Psoas muscle (tissue), 8 donors: ENCODE data around the gene ENO1. TPM values are rescaled to one million over a fixed set of nuclear protein-coding genes. Genes with fewer than 3 reads are reported as not detected.

Experiments
- ATAC-seq, 4 donors: fragments of 200-7000 bp; cut with Tn5 transposase; one replicate each; pipeline ENCODE4 v1.9.1; 2020; ENCODE audit warnings: moderate library complexity in 3 of 4, mild to moderate bottlenecking in 2 of 4
- DNase-seq, 2 donors: peaks; one replicate each; pipeline ENCODE4 v3.0.0-alpha.2; 2020
- H3K27ac ChIP-seq: fragments of 200-600 bp; one replicate; pipeline ENCODE4 v1.8.0; 2022
- H3K27me3 ChIP-seq, 3 donors: fragments of 200-600 bp in 1 of 3; one replicate each; pipeline versions ENCODE4 v1.6.1 to v1.8.0; 2013 to 2022; ENCODE audit warnings: low read length in 2 of 3, mild to moderate bottlenecking in 2 of 3, moderate library complexity in 1 of 3; ENCODE audit not compliant: insufficient read depth in 3 of 3
- H3K36me3 ChIP-seq, 2 donors: fragments of 200-600 bp in 1 of 2; one replicate each; pipeline versions ENCODE4 v1.6.1 to v1.8.0; 2013 to 2022; ENCODE audit warnings: low read depth in 1 of 2, mild to moderate bottlenecking in 1 of 2, moderate library complexity in 1 of 2; ENCODE audit not compliant: insufficient read depth in 1 of 2
- H3K4me1 ChIP-seq: fragments of 200-600 bp; one replicate; pipeline ENCODE4 v1.8.0; 2022
- H3K4me3 ChIP-seq: fragments of 200-600 bp; one replicate; pipeline ENCODE4 v1.8.0; 2022; ENCODE audit warnings: mild to moderate bottlenecking
- H3K9me3 ChIP-seq: fragments of 200-600 bp; one replicate; pipeline ENCODE4 v1.8.0; 2022
- WGBS, 3 donors: extraction: QIAGEN DNeasy Blood & Tissue Kit; methylation state at CpG; one replicate each; pipeline versions ENCODE4 v1.1.6 to v1.1.7; 2013; 5-methylcytosine and 5-hydroxymethylcytosine counted together
- intact Hi-C, 2 donors: fragments of 100-400 bp; cut with DNase I; formaldehyde crosslinking; loops; one replicate each; pipeline versions ENCODE4 v1.11.0 to v1.14.2; 2022
- polyA plus RNA-seq, 3 donors: library from polyadenylated mRNA; stranded (reverse); fragments of 200-250 nt; gene quantifications; one replicate each; pipeline ENCODE4 v1.2.3, GENCODE V29; 2013
- total RNA-seq, 4 donors: library from RNA; stranded (reverse); fragmentation: NEBNext Ultra II Directional in 2 of 4; extraction: Animal tissue kit (Norgen Biotek cat#: 25700) in 2 of 4; gene quantifications; one replicate each; pipeline versions ENCODE4 v1.2.1 to v1.2.4, GENCODE V29; 2021 to 2023
- TF ChIP-seq, protein P1 (sequence below): fragments of 200-600 bp; IDR thresholded peaks from one replicate; pipeline ENCODE4 v1.8.0; 2022; ENCODE audit warnings: antibody characterized with exemption
- donor health status: healthy with polysubstance abuse.
- donor health status: DM: no; HTN: no; CAD: no; lungs with moderate emphysema.
- donor health status: Bipolar disorder and iron deficiency.
- donor health status: healthy.
- donor health status: DM: yes; HTN: yes; CAD: no.
- donor health status: DM: no; HTN: no; CAD: no.
- donor health status: DM: no; HTN: no; CAD: no.
- donor health status: DM: yes; HTN: yes; CAD: no.

ENO1 gene
- total and polyA plus RNA-seq, 7 donors = 83.8 to 489 (median 191) TPM

DNA sequence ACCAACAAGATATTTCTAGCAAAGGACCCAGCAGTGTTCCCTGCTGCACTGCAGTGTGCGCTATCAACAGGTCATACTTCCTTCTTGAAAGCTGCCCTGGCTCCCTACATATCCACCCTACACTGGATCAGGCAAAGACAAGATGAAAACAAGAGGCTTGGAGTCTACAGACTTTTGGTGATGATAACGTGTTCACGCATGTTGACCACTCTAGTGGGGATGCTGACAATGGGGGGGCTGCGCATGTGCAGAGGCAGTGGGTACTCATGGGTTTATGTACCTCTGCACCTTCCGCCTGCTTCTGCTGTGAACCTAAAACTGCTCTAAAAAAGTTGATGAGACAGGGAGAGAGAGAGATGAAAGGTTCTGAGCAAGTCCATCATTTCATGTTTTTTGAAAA lies 5.5 kb downstream of the ENO1 start:
- ATAC-seq = no peak
- Histone ChIP-seq H3K27ac (peak overlapping the region; percentile 100), H3K4me3 (peak overlapping the region; percentile 28), H3K4me1 (peaks cover 54% of the 10 kb centered on the region), H3K9me3 (no peaks in the 10 kb centered on the region), H3K36me3 (peaks cover 10 to 86% of the 10 kb centered on the region in 2 donors), H3K27me3 (no peaks in the 10 kb centered on the region)
- TF ChIP-seq, protein P1, sequence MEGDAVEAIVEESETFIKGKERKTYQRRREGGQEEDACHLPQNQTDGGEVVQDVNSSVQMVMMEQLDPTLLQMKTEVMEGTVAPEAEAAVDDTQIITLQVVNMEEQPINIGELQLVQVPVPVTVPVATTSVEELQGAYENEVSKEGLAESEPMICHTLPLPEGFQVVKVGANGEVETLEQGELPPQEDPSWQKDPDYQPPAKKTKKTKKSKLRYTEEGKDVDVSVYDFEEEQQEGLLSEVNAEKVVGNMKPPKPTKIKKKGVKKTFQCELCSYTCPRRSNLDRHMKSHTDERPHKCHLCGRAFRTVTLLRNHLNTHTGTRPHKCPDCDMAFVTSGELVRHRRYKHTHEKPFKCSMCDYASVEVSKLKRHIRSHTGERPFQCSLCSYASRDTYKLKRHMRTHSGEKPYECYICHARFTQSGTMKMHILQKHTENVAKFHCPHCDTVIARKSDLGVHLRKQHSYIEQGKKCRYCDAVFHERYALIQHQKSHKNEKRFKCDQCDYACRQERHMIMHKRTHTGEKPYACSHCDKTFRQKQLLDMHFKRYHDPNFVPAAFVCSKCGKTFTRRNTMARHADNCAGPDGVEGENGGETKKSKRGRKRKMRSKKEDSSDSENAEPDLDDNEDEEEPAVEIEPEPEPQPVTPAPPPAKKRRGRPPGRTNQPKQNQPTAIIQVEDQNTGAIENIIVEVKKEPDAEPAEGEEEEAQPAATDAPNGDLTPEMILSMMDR = no peak
- DNase-seq = no peak
- WGBS, 3 donors = 92 to 93% (median 93%) methylated on average over 5 of the region's 5 CpGs
- intact Hi-C loops = no loop called here

GRCh38 chr1:8871965-8872399 lies 6.5 kb downstream of the ENO1 start:
- Histone ChIP-seq H3K27ac (no peak overlapping the region), H3K4me1 (peaks cover 58% of the 10 kb centered on the region), H3K27me3 (no peaks in the 10 kb centered on the region), H3K36me3 (peaks cover 13 to 96% of the 10 kb centered on the region in 2 donors), H3K9me3 (no peaks in the 10 kb centered on the region), H3K4me3 (no peak overlapping the region)
- ATAC-seq = no peak
- 54 to 70% (median 61%) methylated on average over 5 of the region's 5 CpGs for WGBS, 3 donors
- TF ChIP-seq, protein P1 = no peak
- intact Hi-C loops = no loop called here
- DNase-seq = no peak

- H3K27ac ChIP-seq = no peak overlapping the region
- H3K4me1 ChIP-seq = peaks cover 58% of the 10 kb centered on the region
- no peak for DNase-seq
- TF ChIP-seq, protein P1 = no peak
- H3K36me3 ChIP-seq = peaks cover 13 to 97% of the 10 kb centered on the region in 2 donors
- no peak for ATAC-seq
- H3K9me3 ChIP-seq = no peaks in the 10 kb centered on the region
- no peaks in the 10 kb centered on the region for H3K27me3 ChIP-seq
- intact Hi-C loops = no loop called here
- WGBS, 3 donors = 84 to 90% (median 86%) methylated on average over 7 of the region's 7 CpGs
- H3K4me3 ChIP-seq = no peak overlapping the region
These were observed 6.9 kb downstream of the ENO1 start for GRCh38 chr1:8871539-8871935.

- H3K36me3 ChIP-seq = peaks cover 13 to 98% of the 10 kb centered on the region in 2 donors
- H3K4me1 ChIP-seq = peaks cover 58% of the 10 kb centered on the region
- TF ChIP-seq, protein P1 = no peak
- H3K27me3 ChIP-seq = no peaks in the 10 kb centered on the region
- WGBS, 3 donors = 84 to 88% (median 85%) methylated on average over 18 of the region's 18 CpGs
- no peak overlapping the region for H3K4me3 ChIP-seq
- intact Hi-C loops = no loop called here
- DNase-seq (no peak), ATAC-seq (no peak)
- no peaks in the 10 kb centered on the region for H3K9me3 ChIP-seq
- no peak overlapping the region for H3K27ac ChIP-seq
These were observed 7.6 kb downstream of the ENO1 start for GRCh38 chr1:8870616-8871538.
